ENCODE results near the gene PSMG1. TPM values are rescaled to one million over a fixed set of nuclear protein-coding genes. Genes with fewer than 3 reads are reported as not detected.

Gene PSMG1
- total and polyA plus RNA-seq, 9 of the 15 experiments (the other 6 are each of a cell fraction or from before 2014, with no cell fraction given), result 54.5 to 427 (median 328) TPM

DNA sequence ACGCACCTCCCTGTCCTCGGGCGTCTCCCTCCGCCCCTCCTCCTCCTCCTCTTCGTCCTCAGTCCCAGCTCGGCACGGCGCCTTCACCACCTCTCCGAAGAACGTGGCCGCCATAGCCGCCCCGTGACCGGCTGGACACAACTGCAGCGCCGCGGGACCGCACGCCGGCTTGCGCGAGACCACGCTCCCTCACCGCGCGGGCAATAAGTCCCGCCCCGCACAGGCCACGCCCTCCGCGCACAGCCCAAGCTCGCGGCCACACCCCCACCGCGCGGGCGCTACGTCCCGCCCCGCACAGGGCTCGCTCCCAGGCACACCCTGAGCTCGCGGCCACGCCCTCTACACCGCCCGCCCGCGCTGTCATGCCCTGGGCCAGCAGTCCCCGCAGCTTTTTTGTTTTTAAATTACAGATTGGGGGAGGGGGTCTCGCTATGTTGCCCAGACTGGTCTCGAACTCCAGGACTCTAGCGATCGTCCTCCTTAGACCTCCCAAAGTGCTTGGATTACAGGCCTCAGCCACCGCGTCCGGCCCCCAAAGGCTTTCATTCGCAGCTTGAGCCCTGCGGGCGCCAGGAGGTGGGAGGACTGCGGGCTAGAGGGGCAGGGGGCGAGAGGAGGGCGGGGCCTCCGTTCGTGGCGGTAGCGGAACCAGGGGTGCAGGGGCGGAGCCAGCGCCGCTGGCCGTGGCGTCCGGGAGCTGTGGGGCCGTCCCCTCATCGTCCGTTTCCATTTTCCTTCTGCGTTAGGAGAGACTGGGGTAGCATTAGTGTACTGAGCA lies at the start of gene PSMG1 (continued):
- TF ChIP-seq, protein P1, sequence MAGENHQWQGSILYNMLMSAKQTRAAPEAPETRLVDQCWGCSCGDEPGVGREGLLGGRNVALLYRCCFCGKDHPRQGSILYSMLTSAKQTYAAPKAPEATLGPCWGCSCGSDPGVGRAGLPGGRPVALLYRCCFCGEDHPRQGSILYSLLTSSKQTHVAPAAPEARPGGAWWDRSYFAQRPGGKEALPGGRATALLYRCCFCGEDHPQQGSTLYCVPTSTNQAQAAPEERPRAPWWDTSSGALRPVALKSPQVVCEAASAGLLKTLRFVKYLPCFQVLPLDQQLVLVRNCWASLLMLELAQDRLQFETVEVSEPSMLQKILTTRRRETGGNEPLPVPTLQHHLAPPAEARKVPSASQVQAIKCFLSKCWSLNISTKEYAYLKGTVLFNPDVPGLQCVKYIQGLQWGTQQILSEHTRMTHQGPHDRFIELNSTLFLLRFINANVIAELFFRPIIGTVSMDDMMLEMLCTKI (IDR thresholded peaks at IDR 0.05; ENCODE audit: partially characterized antibody), result no peak
- no peak for TF ChIP-seq POU5F1 (IDR thresholded peaks at IDR 0.05; ENCODE audit: borderline replicate concordance, low read depth, low read length, partially characterized antibody)
- no peak for TF ChIP-seq STAT5B (CRISPR knock-in tag; IDR thresholded peaks at IDR 0.05)
- TF ChIP-seq RBM22 (IDR thresholded peaks at IDR 0.05; ENCODE audit: low read depth, low read length, poor library complexity, severe bottlenecking), result peak; percentile 99
- peak; percentile 81; the same call in 1 of the 2 replicates for TF ChIP-seq ZNF830 (CRISPR knock-in tag; IDR thresholded peaks at IDR 0.05)
- no peak for TF ChIP-seq PTTG1 (tag; IDR thresholded peaks at IDR 0.05; ENCODE audit: low read depth)
- TF ChIP-seq TEAD1 (CRISPR knock-in tag; IDR thresholded peaks at IDR 0.05), result peak in 1 of 2 experiments; percentile 22; a peak in 1 of 4 replicates
- no peak for TF ChIP-seq SIX5 (IDR thresholded peaks at IDR 0.05; ENCODE audit: borderline replicate concordance in 1 of 2, insufficient read depth in 1 of 2, low read depth in 1 of 2, low read length in 2 of 2)
- TF ChIP-seq, protein P2, sequence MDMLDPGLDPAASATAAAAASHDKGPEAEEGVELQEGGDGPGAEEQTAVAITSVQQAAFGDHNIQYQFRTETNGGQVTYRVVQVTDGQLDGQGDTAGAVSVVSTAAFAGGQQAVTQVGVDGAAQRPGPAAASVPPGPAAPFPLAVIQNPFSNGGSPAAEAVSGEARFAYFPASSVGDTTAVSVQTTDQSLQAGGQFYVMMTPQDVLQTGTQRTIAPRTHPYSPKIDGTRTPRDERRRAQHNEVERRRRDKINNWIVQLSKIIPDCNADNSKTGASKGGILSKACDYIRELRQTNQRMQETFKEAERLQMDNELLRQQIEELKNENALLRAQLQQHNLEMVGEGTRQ (CRISPR knock-in tag; IDR thresholded peaks at IDR 0.05), result peak; percentile 71
- no peak; the same call in 1 of the 2 replicates for TF ChIP-seq TEAD4 (IDR thresholded peaks at IDR 0.05; ENCODE audit: low read length)
- peak; percentile 70; the same call in 1 of the 2 replicates for TF ChIP-seq TEAD4 (CRISPR knock-in tag; IDR thresholded peaks at IDR 0.05; ENCODE audit: borderline replicate concordance)
- TF ChIP-seq, protein P3, sequence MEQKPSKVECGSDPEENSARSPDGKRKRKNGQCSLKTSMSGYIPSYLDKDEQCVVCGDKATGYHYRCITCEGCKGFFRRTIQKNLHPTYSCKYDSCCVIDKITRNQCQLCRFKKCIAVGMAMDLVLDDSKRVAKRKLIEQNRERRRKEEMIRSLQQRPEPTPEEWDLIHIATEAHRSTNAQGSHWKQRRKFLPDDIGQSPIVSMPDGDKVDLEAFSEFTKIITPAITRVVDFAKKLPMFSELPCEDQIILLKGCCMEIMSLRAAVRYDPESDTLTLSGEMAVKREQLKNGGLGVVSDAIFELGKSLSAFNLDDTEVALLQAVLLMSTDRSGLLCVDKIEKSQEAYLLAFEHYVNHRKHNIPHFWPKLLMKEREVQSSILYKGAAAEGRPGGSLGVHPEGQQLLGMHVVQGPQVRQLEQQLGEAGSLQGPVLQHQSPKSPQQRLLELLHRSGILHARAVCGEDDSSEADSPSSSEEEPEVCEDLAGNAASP (IDR thresholded peaks at IDR 0.05), result no peak
- TF ChIP-seq MYNN (IDR thresholded peaks at IDR 0.05), result peak; percentile 84
- TF ChIP-seq MYNN (CRISPR knock-in tag; IDR thresholded peaks at IDR 0.05), result no peak
- no peak for TF ChIP-seq RFX1 (IDR thresholded peaks at IDR 0.05)
- TF ChIP-seq, protein P4, sequence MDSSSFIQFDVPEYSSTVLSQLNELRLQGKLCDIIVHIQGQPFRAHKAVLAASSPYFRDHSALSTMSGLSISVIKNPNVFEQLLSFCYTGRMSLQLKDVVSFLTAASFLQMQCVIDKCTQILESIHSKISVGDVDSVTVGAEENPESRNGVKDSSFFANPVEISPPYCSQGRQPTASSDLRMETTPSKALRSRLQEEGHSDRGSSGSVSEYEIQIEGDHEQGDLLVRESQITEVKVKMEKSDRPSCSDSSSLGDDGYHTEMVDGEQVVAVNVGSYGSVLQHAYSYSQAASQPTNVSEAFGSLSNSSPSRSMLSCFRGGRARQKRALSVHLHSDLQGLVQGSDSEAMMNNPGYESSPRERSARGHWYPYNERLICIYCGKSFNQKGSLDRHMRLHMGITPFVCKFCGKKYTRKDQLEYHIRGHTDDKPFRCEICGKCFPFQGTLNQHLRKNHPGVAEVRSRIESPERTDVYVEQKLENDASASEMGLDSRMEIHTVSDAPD (CRISPR knock-in tag; IDR thresholded peaks at IDR 0.05), result no peak
